ENCODE results near the gene SEC61G.
A peak's percentile ranks its signal among the peaks of the same experiment; 100 is the strongest.

The SEC61G gene

GRCh38 chr7:54758702-54759592, at the start of gene SEC61G:
TSS of gene SEC61G (minus strand) at chr7:54759211. CDS start at chr7:54757588, 1,623 bp downstream.
- peak; percentile 95 for DNase-seq

- no peak for DNase-seq
Measured at GRCh38 chr7:54802841-54803240, 43.8 kb upstream of the SEC61G start.

GRCh38 chr7:54802114-54802513, 43.1 kb upstream of the SEC61G start:
- no peak for DNase-seq

- no peak for DNase-seq
Measured at GRCh38 chr7:54799792-54800191, 40.8 kb upstream of the SEC61G start.

- DNase-seq = no peak
Measured at GRCh38 chr7:54798530-54798929, 39.5 kb upstream of the SEC61G start.

GRCh38 chr7:54796853-54797252, 37.8 kb upstream of the SEC61G start:
- no peak for DNase-seq

GRCh38 chr7:54796150-54796549, 37.1 kb upstream of the SEC61G start:
- no peak for DNase-seq

GRCh38 chr7:54792383-54792782, 33.4 kb upstream of the SEC61G start:
- DNase-seq = no peak

- DNase-seq = no peak
Measured at GRCh38 chr7:54788664-54789063, 29.7 kb upstream of the SEC61G start.

GRCh38 chr7:54785261-54785660, 26.2 kb upstream of the SEC61G start:
- no peak for DNase-seq

- no peak for DNase-seq
Measured at GRCh38 chr7:54783952-54784351, 24.9 kb upstream of the SEC61G start.

GRCh38 chr7:54782829-54783228, 23.8 kb upstream of the SEC61G start:
- DNase-seq = no peak

GRCh38 chr7:54782314-54782713, 23.3 kb upstream of the SEC61G start:
- no peak for DNase-seq

GRCh38 chr7:54781134-54781920, 22.3 kb upstream of the SEC61G start:
- no peak for DNase-seq

- no peak for DNase-seq
Measured at GRCh38 chr7:54780490-54780889, 21.5 kb upstream of the SEC61G start.

- DNase-seq = no peak
Measured at GRCh38 chr7:54778696-54779540, 19.9 kb upstream of the SEC61G start.

GRCh38 chr7:54778166-54778565, 19.2 kb upstream of the SEC61G start:
- DNase-seq = no peak

- DNase-seq = no peak
Measured at GRCh38 chr7:54774785-54775740, 16.1 kb upstream of the SEC61G start.

GRCh38 chr7:54773472-54774399, 14.7 kb upstream of the SEC61G start:
- DNase-seq = peak; percentile 61

GRCh38 chr7:54769203-54769602, 10.2 kb upstream of the SEC61G start:
- DNase-seq = no peak

- no peak for DNase-seq
Measured at GRCh38 chr7:54764861-54765260, 5.8 kb upstream of the SEC61G start.

All from activated CD4-positive, alpha-beta T cell treated with anti-CD3 and anti-CD28 coated beads, Interleukin-2, amount 50 U/mL, for 1 hour (primary cell).